Measurements from ENCODE around the gene PCDHGA8. TPM values are rescaled to one million over a fixed set of nuclear protein-coding genes. Genes with fewer than 3 reads are reported as not detected.
A peak's percentile ranks its signal among the peaks of the same experiment; 100 is the strongest.

PCDHGA8 gene
- total and polyA plus RNA-seq, 11 donors: 0.76 to 14.6 (median 8.1) TPM

DNA sequence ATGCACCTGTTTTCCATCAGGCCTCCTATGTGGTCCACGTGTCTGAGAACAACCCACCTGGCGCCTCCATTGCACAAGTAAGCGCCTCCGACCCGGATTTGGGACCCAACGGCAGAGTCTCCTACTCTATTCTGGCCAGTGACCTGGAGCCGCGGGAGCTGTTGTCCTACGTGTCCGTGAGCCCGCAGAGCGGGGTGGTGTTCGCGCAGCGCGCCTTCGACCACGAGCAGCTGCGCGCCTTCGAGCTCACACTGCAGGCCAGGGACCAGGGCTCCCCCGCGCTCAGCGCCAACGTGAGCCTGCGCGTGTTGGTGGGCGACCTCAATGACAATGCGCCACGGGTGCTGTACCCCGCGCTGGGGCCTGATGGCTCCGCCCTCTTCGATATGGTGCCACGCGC is 40.8 kb upstream of the PCDHGA8 start:
- intact Hi-C loops (cut with DNase I): loop anchor here in 1 of 10 donors (10.0 kb wide), 1 partner anchor 173 kb away; no protein-coding TSS in a partner anchor
- no peak for TF ChIP-seq POLR2A (IDR thresholded peaks at IDR 0.05)
- TF ChIP-seq, protein P1, sequence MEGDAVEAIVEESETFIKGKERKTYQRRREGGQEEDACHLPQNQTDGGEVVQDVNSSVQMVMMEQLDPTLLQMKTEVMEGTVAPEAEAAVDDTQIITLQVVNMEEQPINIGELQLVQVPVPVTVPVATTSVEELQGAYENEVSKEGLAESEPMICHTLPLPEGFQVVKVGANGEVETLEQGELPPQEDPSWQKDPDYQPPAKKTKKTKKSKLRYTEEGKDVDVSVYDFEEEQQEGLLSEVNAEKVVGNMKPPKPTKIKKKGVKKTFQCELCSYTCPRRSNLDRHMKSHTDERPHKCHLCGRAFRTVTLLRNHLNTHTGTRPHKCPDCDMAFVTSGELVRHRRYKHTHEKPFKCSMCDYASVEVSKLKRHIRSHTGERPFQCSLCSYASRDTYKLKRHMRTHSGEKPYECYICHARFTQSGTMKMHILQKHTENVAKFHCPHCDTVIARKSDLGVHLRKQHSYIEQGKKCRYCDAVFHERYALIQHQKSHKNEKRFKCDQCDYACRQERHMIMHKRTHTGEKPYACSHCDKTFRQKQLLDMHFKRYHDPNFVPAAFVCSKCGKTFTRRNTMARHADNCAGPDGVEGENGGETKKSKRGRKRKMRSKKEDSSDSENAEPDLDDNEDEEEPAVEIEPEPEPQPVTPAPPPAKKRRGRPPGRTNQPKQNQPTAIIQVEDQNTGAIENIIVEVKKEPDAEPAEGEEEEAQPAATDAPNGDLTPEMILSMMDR (IDR thresholded peaks at IDR 0.05): no peak
- H3K4me1 ChIP-seq: peaks cover 0 to 22% (median 2%) of the 10 kb centered on the region in 12 donors
- no peak overlapping the region for H3K4me3 ChIP-seq
- DNase-seq (no peak), ATAC-seq (no peak)
- peaks cover 0 to 24% (median 0%) of the 10 kb centered on the region in 9 donors for H3K36me3 ChIP-seq
- H3K27ac ChIP-seq: no peak overlapping the region
- H3K27me3 ChIP-seq: peaks cover 0 to 21% (median 0%) of the 10 kb centered on the region in 9 donors
- 34 to 61% (median 49%) methylated on average over 11 to 35 of the region's 36 CpGs for WGBS, 4 donors
- peaks cover 0 to 97% (median 45%) of the 10 kb centered on the region in 12 donors for H3K9me3 ChIP-seq

DNA sequence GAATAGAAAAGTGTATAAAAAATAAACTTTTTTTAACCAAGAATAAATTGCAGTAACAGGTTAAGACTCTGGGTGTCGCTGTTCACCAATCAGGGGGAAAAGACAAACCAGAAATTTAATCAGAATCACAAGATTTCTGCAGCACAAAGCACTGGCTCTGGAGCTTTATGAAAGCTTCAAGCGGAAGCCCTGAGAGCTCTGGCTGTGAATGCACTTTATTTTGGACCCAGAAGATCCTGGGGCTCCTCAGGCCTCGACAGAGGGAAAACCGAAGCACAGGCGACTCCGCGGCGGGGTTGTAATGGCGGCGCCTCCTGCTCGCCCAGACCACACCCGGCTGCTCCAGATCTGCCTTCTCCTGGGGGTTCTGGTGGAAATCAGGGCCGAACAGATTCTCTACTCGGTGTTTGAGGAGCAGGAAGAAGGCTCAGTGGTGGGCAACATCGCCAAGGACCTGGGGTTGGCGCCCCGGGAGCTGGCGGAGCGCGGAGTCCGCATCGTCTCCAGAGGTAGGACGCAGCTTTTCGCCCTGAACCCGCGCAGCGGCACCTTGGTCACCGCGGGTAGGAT is 37.4 kb upstream of the PCDHGA8 start, which contains the start of gene PCDHGA4:
Gene PCDHGA4 (plus strand): TSS at position 122 of the 570 bp plus-strand sequence. CDS start 87 bp downstream, at position 209.
- DNase-seq (no peak), ATAC-seq (peak in 1 of 4 donors; percentile 17)
- H3K4me1 ChIP-seq: peaks cover 0 to 22% (median 0%) of the 10 kb centered on the region in 12 donors
- peaks cover 0 to 20% (median 0%) of the 10 kb centered on the region in 9 donors for H3K27me3 ChIP-seq
- no peak for TF ChIP-seq POLR2A (IDR thresholded peaks at IDR 0.05)
- TF ChIP-seq, protein P1 (IDR thresholded peaks at IDR 0.05): peak; percentile 23 to 64 (median 44)
- peaks cover 0 to 27% (median 0%) of the 10 kb centered on the region in 9 donors for H3K36me3 ChIP-seq
- intact Hi-C loops (cut with DNase I): loop anchor here in 1 of 10 donors (10.0 kb wide), 1 partner anchor 170 kb away; no protein-coding TSS in a partner anchor
- H3K9me3 ChIP-seq: peaks cover 0 to 98% (median 70%) of the 10 kb centered on the region in 12 donors
- 19 to 29% (median 21%) methylated on average over 25 to 29 of the region's 29 CpGs for WGBS, 4 donors
- no peak within 1 kb of the TSS for H3K27ac ChIP-seq
- H3K4me3 ChIP-seq: peak within 1 kb of the TSS in 10 of 12 donors; percentile 5 to 42 (median 34)

DNA sequence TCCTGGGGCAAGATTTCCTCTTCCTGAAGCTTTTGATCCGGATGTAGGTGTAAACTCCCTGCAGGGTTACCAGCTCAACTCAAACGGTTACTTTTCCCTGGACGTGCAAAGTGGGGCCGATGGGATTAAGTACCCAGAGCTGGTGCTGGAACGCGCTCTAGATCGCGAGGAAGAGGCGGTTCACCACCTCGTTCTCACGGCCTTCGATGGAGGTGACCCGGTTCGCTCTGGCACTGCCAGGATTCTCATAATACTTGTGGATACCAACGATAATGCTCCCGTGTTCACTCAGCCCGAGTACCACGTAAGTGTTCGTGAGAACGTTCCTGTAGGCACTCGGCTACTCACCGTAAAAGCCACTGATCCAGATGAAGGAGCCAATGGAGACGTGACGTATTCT is 36.8 kb upstream of the PCDHGA8 start:
- DNase-seq (no peak), ATAC-seq (no peak)
- Histone ChIP-seq H3K27me3 (peaks cover 0 to 13% (median 0%) of the 10 kb centered on the region in 9 donors), H3K27ac (no peak overlapping the region), H3K4me3 (peak overlapping the region in 7 of 12 donors; percentile 13 to 42 (median 35)), H3K9me3 (peaks cover 0 to 98% (median 72%) of the 10 kb centered on the region in 12 donors), H3K4me1 (peaks cover 0 to 16% (median 0%) of the 10 kb centered on the region in 12 donors), H3K36me3 (peaks cover 0 to 26% (median 0%) of the 10 kb centered on the region in 9 donors)
- no peak for TF ChIP-seq POLR2A (IDR thresholded peaks at IDR 0.05)
- TF ChIP-seq, protein P1 (IDR thresholded peaks at IDR 0.05): no peak
- whole genome bisulfite sequencing, 4 donors: 47 to 65% (median 60%) methylated on average over 24 of the region's 24 CpGs
- intact Hi-C loops (cut with DNase I): loop anchor here in 1 of 10 donors (10.0 kb wide), 1 partner anchor 169 kb away; no protein-coding TSS in a partner anchor

DNA sequence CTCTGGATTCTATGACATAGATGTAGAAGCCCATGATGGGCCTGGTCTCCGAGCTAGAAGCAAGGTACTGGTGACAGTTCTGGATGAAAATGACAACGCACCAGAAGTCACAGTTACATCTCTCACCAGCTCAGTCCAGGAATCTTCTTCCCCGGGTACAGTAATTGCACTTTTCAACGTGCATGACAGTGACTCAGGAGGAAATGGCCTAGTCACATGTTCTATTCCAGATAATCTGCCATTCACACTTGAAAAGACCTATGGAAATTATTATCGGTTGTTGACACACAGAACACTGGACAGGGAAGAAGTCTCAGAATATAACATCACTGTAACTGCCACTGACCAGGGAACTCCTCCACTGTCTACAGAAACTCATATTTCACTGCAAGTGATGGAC is 36.3 kb upstream of the PCDHGA8 start:
- Histone ChIP-seq H3K4me1 (peaks cover 0 to 15% (median 0%) of the 10 kb centered on the region in 12 donors), H3K36me3 (peaks cover 0 to 21% (median 0%) of the 10 kb centered on the region in 9 donors), H3K27ac (no peak overlapping the region), H3K4me3 (no peak overlapping the region), H3K27me3 (peaks cover 0 to 13% (median 0%) of the 10 kb centered on the region in 9 donors), H3K9me3 (peaks cover 0 to 98% (median 73%) of the 10 kb centered on the region in 12 donors)
- no peak for TF ChIP-seq POLR2A (IDR thresholded peaks at IDR 0.05)
- TF ChIP-seq, protein P1 (IDR thresholded peaks at IDR 0.05): no peak
- intact Hi-C loops (cut with DNase I): loop anchor here in 1 of 10 donors (10.0 kb wide), 1 partner anchor 169 kb away; no protein-coding TSS in a partner anchor
- ATAC-seq (no peak), DNase-seq (no peak)
- 61 to 77% (median 70%) methylated on average over 5 of the region's 5 CpGs for WGBS, 4 donors

Measured in heart left ventricle (tissue), 16 donors.